DOHH2 (cell line): ENCODE data around the gene FRS2.

Source experiments
- CTCF ChIP-seq: fragments of 200-600 bp; sonication (generic); IDR thresholded peaks from one replicate; pipeline ENCODE4 v1.5.1; 2014; ENCODE audit warnings: antibody characterized with exemption, mild to moderate bottlenecking, low read depth, low read length; ENCODE audit not compliant: poor library complexity, severe bottlenecking
- EZH2phosphoT487 ChIP-seq: fragments of 200-600 bp; sonication (generic); IDR thresholded peaks from 2 replicates; pipeline ENCODE4 v1.6.1; 2017; ENCODE audit warnings: borderline replicate concordance, mild to moderate bottlenecking, antibody characterized with exemption, low read length, moderate library complexity, mixed read lengths

- TF ChIP-seq CTCF, result no peak
- no peak for TF ChIP-seq EZH2phosphoT487
Observed at GRCh38 chr12:69423037-69423905, 46.9 kb upstream of the FRS2 start.
